ENCODE results near the gene DGCR2. TPM values are rescaled to one million over a fixed set of nuclear protein-coding genes. Genes with fewer than 3 reads are reported as not detected.

The DGCR2 gene
- total and polyA plus RNA-seq, 4 donors = 61.5 to 123 (median 94.6) TPM

- DNase-seq (ENCODE audit: low read depth in 4 of 6, low spot score in 6 of 6) = no peak
- Histone ChIP-seq H3K27me3 (ENCODE audit: control insufficient read depth, insufficient read depth, low read length) (no peaks in the 10 kb centered on the region), H3K27ac (ENCODE audit: low read depth, low read length) (no peak overlapping the region), H3K36me3 (ENCODE audit: control insufficient read depth, insufficient read depth, low read length) (peaks cover 27% of the 10 kb centered on the region), H3K4me1 (ENCODE audit: control insufficient read depth, insufficient read depth, low read length) (peaks cover 2% of the 10 kb centered on the region), H3K4me3 (ENCODE audit: low read depth, low read length) (no peak overlapping the region), H3K9me3 (ENCODE audit: control insufficient read depth, insufficient read depth, low read length) (no peaks in the 10 kb centered on the region)
- 80% methylated on average over 7 of the region's 7 CpGs for WGBS (ENCODE audit: insufficient coverage)
These were observed 5.8 kb upstream of the DGCR2 start for GRCh38 chr22:19128009-19128401.

- Histone ChIP-seq H3K4me3 (ENCODE audit: low read depth, low read length) (no peak overlapping the region), H3K27me3 (ENCODE audit: control insufficient read depth, insufficient read depth, low read length) (no peaks in the 10 kb centered on the region), H3K4me1 (ENCODE audit: control insufficient read depth, insufficient read depth, low read length) (peaks cover 6% of the 10 kb centered on the region), H3K9me3 (ENCODE audit: control insufficient read depth, insufficient read depth, low read length) (no peaks in the 10 kb centered on the region), H3K36me3 (ENCODE audit: control insufficient read depth, insufficient read depth, low read length) (peaks cover 21% of the 10 kb centered on the region), H3K27ac (ENCODE audit: low read depth, low read length) (no peak overlapping the region)
- no peak for DNase-seq (ENCODE audit: low read depth in 4 of 6, low spot score in 6 of 6)
- 93% methylated on average over 16 of the region's 16 CpGs for WGBS (ENCODE audit: insufficient coverage)
These were observed 5.3 kb upstream of the DGCR2 start for GRCh38 chr22:19127329-19128008.

GRCh38 chr22:19126309-19127273 lies 4.4 kb upstream of the DGCR2 start:
- Histone ChIP-seq H3K4me1 (ENCODE audit: control insufficient read depth, insufficient read depth, low read length) (peaks cover 6% of the 10 kb centered on the region), H3K27ac (ENCODE audit: low read depth, low read length) (no peak overlapping the region), H3K36me3 (ENCODE audit: control insufficient read depth, insufficient read depth, low read length) (peaks cover 13% of the 10 kb centered on the region), H3K4me3 (ENCODE audit: low read depth, low read length) (no peak overlapping the region), H3K9me3 (ENCODE audit: control insufficient read depth, insufficient read depth, low read length) (no peaks in the 10 kb centered on the region), H3K27me3 (ENCODE audit: control insufficient read depth, insufficient read depth, low read length) (no peaks in the 10 kb centered on the region)
- WGBS (ENCODE audit: insufficient coverage) = 89% methylated on average over 19 of the region's 19 CpGs
- no peak for DNase-seq (ENCODE audit: low read depth in 4 of 6, low spot score in 6 of 6)

- no peak for DNase-seq (ENCODE audit: low read depth in 4 of 6, low spot score in 6 of 6)
- no peaks in the 10 kb centered on the region for H3K27me3 ChIP-seq (ENCODE audit: control insufficient read depth, insufficient read depth, low read length)
- no peak overlapping the region for H3K4me3 ChIP-seq (ENCODE audit: low read depth, low read length)
- no peaks in the 10 kb centered on the region for H3K9me3 ChIP-seq (ENCODE audit: control insufficient read depth, insufficient read depth, low read length)
- peaks cover 10% of the 10 kb centered on the region for H3K4me1 ChIP-seq (ENCODE audit: control insufficient read depth, insufficient read depth, low read length)
- peaks cover 4% of the 10 kb centered on the region for H3K36me3 ChIP-seq (ENCODE audit: control insufficient read depth, insufficient read depth, low read length)
- 85% methylated on average over 17 of the region's 21 CpGs for WGBS (ENCODE audit: insufficient coverage)
- H3K27ac ChIP-seq (ENCODE audit: low read depth, low read length) = no peak overlapping the region
These were observed 3.5 kb upstream of the DGCR2 start for GRCh38 chr22:19125474-19126308.

- 93% methylated on average over 11 of the region's 11 CpGs for WGBS (ENCODE audit: insufficient coverage)
- Histone ChIP-seq H3K4me3 (ENCODE audit: low read depth, low read length) (no peak overlapping the region), H3K4me1 (ENCODE audit: control insufficient read depth, insufficient read depth, low read length) (peaks cover 17% of the 10 kb centered on the region), H3K27me3 (ENCODE audit: control insufficient read depth, insufficient read depth, low read length) (no peaks in the 10 kb centered on the region), H3K9me3 (ENCODE audit: control insufficient read depth, insufficient read depth, low read length) (no peaks in the 10 kb centered on the region), H3K36me3 (ENCODE audit: control insufficient read depth, insufficient read depth, low read length) (peaks cover 7% of the 10 kb centered on the region), H3K27ac (ENCODE audit: low read depth, low read length) (no peak overlapping the region)
- DNase-seq (ENCODE audit: low read depth in 4 of 6, low spot score in 6 of 6) = no peak
These were observed 2.8 kb upstream of the DGCR2 start for GRCh38 chr22:19125011-19125410.

GRCh38 chr22:19124377-19124776 lies 2.2 kb upstream of the DGCR2 start:
- no peak overlapping the region for H3K27ac ChIP-seq (ENCODE audit: low read depth, low read length)
- no peaks in the 10 kb centered on the region for H3K9me3 ChIP-seq (ENCODE audit: control insufficient read depth, insufficient read depth, low read length)
- WGBS (ENCODE audit: insufficient coverage) = 81% methylated on average over 4 of the region's 4 CpGs
- H3K4me1 ChIP-seq (ENCODE audit: control insufficient read depth, insufficient read depth, low read length) = peaks cover 24% of the 10 kb centered on the region
- H3K36me3 ChIP-seq (ENCODE audit: control insufficient read depth, insufficient read depth, low read length) = peaks cover 7% of the 10 kb centered on the region
- H3K27me3 ChIP-seq (ENCODE audit: control insufficient read depth, insufficient read depth, low read length) = no peaks in the 10 kb centered on the region
- DNase-seq (ENCODE audit: low read depth in 4 of 6, low spot score in 6 of 6) = no peak
- H3K4me3 ChIP-seq (ENCODE audit: low read depth, low read length) = no peak overlapping the region

- no peaks in the 10 kb centered on the region for H3K27me3 ChIP-seq (ENCODE audit: control insufficient read depth, insufficient read depth, low read length)
- no peak for DNase-seq (ENCODE audit: low read depth in 4 of 6, low spot score in 6 of 6)
- H3K4me1 ChIP-seq (ENCODE audit: control insufficient read depth, insufficient read depth, low read length) = peaks cover 28% of the 10 kb centered on the region
- H3K9me3 ChIP-seq (ENCODE audit: control insufficient read depth, insufficient read depth, low read length) = no peaks in the 10 kb centered on the region
- H3K27ac ChIP-seq (ENCODE audit: low read depth, low read length) = no peak overlapping the region
- 95% methylated on average over 4 of the region's 4 CpGs for WGBS (ENCODE audit: insufficient coverage)
- peaks cover 8% of the 10 kb centered on the region for H3K36me3 ChIP-seq (ENCODE audit: control insufficient read depth, insufficient read depth, low read length)
- H3K4me3 ChIP-seq (ENCODE audit: low read depth, low read length) = no peak overlapping the region
These were observed 1.7 kb upstream of the DGCR2 start for GRCh38 chr22:19123936-19124335.

GRCh38 chr22:19122752-19123492 lies 710 bp upstream of the DGCR2 start:
- H3K27me3 ChIP-seq (ENCODE audit: control insufficient read depth, insufficient read depth, low read length) = no peaks in the 10 kb centered on the region
- 12% methylated on average over 27 of the region's 27 CpGs for WGBS (ENCODE audit: insufficient coverage)
- DNase-seq (ENCODE audit: low read depth in 4 of 6, low spot score in 6 of 6) = no peak
- no peaks in the 10 kb centered on the region for H3K9me3 ChIP-seq (ENCODE audit: control insufficient read depth, insufficient read depth, low read length)
- H3K4me1 ChIP-seq (ENCODE audit: control insufficient read depth, insufficient read depth, low read length) = peaks cover 34% of the 10 kb centered on the region
- peaks cover 12% of the 10 kb centered on the region for H3K36me3 ChIP-seq (ENCODE audit: control insufficient read depth, insufficient read depth, low read length)
- H3K27ac ChIP-seq (ENCODE audit: low read depth, low read length) = peak overlapping the region; percentile 40
- H3K4me3 ChIP-seq (ENCODE audit: low read depth, low read length) = peak overlapping the region; percentile 51
